HUDEP-2 (cell line): ENCODE measurements around the gene MPLKIP.
"Not testable (repeated sequence)": the region's sequence is repeated elsewhere in the genome, so short reads cannot be mapped to it uniquely, and the experiment has no call there.

Source experiments
- DNase-seq, 76 experiments: peaks; one replicate each; lab custom pipeline; 2025; ENCODE audit not compliant: unreplicated experiment in 76 of 76; lab: John Stamatoyannopoulos, UW

MPLKIP gene

DNA sequence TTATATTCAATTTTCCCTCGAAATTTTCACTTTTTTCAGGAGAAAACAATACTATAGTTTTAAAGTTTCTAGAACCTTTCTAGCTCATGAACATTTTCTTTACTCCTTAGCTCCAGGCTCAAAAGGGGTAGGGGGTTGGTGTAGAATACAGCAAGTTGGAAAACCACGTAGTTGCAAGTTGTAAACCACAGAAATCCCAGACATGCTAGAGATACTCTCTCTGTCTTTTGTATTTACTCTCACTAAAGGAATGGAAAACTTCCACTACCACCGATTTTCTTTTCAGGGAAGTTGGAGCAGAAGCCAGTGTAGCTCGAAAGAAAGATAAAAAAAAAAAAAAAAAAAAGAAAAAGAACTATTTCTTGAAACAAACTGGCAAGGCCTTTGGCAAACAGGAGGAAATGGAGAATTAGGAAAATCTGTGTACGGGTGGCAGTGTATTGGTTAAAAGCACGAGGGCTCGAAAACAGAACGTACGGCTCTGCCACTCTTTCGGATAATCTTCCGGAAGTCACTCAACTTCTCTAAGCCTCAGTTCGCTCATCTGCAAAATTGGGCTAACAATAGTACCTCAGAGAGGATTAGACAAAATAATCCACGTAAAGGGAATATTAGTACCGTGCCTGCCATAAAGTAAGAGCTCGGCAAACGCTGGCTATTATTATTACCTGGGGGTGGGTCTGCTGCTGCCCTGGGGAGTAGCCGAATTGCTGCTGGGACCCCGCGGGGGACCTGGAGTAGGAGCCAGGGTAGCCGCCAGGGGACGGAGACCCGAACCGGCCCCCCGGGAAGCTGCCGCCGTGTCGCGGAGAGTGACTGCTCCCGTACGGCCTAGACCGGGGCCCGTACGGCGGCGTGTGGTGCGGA, 628 bp downstream of the MPLKIP start:
- peak in 9 of 76 experiments; percentile 1 to 63 (median 30) for DNase-seq

DNA sequence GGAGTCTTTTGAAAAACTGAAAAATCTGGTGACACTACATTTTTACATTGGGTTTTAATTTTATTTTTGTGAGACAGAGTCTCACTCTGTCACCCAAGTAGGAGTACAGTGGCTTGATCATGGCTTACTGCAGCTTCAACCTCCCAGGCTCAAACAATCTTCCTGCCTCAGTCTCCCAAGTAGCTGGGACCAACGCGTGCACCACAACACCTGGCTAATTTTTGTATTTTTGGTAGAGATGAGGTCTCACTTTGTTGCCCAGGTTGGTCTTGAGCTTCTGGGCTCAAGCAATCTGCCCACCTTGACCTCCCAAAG, 11.5 kb downstream of the MPLKIP start:
- DNase-seq: no peak

DNA sequence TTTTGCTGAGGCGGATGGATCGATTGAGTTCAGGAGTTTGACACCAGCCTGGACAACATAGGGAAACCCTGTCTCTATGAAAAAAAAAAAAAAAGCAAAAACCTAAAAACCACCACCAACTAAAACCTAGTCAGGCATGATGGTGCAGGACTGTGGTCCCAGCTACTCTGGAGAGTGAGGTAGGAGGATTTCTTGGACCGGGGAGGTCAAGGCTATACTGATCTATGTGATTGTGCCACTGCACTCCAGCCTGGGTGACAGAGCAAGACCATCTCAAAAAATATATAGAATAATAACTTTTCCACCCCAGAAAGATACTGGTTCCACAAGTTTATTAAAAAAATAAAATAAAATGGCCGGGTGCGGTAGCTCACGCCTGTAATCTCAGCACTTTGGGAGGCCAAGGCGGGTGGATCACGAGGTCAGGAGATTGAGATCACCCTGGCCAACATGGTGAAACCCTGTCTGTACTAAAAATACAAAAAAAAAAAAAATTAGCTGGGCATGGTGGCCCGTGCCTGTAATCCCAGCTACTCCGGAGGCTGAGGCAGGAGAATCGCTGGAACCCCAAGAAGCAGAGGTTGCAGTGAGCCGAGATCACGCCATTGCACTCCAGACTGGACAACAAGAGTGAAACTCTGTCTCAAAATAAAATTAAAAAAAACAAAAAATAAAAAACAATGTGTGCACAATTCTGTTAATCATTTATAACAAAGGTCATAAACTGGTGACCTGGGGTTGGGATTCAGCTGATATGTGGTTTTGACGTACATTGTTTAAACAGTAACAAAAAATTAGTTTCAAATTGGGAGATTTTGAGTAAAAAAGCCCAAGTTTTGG, 12.1 kb downstream of the MPLKIP start:
- DNase-seq: not testable (repeated sequence)

DNA sequence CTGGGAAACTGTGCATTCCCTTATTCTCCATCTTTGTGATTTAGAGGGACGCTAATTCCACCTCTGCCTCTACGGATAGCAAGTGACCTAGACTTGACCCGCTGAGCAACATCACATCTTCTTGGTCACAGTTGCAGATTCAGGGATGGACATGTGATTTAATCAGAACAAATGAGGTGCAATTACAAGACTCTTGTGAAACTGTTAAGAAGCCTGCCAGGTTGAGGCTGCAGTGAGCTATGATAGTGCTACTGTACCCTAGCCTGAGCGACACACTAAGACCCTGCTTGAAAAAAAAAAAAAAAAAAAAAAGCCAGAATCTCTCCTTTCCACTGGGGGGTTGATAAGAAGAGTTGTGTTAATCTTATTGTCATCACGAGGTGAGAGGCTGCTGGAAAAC, 14.4 kb downstream of the MPLKIP start:
- no peak for DNase-seq

GRCh38 chr7:40118201-40118600, 16.2 kb downstream of the MPLKIP start:
- not testable (repeated sequence) for DNase-seq

DNA sequence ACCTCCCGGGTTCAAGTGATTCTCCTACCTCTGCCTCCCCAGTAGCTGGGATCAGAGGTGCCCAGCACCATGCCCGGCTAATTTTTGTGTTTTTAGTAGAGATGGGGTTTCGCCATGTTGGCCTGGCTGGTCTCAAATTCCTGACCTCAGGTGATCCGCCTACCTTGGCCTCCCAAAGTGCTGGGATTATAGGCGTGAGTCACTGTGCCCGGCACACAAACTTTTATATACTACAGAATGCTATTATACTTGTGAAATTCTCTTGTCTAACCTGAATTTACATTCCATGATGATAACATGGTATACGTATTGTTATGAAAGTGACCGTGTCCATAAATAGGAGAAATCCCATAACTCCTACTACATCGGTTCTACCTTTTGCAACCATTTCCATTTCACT, 17.2 kb downstream of the MPLKIP start:
- DNase-seq: not testable (repeated sequence)

DNA sequence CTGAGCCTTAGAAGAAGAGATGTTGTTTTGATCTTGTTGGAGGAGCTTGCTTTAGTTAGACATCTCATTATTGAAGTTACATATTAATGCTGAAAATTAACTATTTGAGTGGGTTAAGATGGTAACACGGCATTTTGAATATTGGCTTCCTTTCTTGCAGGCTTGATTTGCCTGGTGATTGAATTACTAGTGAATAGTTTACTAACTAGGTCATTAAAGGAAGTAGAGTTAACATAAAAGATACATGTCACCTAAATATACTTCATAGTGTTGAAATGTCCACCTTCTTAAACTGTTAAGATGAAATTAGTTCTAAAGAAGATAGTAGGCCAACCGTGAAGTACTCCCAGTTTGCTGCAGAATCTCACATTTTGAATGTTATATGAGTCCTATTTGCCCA, 18.5 kb downstream of the MPLKIP start:
- no peak for DNase-seq

DNA sequence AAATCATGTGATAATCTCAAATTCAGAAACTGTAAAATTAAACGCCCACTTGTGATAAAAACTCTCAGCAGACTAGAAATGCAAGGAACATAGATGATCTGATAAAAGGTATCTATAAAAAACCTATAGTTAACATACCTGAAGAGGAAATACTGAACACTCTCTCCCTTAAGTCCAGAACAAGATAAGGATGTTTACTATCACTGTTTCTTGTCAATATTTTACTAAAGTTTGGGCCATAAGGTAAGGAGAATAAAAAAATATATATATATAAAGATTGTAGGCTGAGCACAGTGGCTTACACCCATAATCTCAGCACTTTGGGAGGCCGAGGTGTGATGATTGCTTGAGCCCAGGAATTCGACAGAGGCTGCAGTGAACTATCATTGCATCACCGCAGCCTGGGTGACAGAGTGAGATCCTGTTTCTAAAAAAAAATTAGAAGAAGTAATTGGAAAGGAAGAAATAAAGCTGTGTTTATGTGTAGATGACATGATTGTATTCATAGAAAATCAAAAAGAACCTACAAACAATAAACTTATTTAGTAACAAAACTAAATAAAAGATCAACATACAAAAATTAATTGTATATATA, 28.4 kb downstream of the MPLKIP start:
- DNase-seq: no peak

- no peak for DNase-seq
Measured at GRCh38 chr7:40102897-40103296, 31.5 kb downstream of the MPLKIP start.

DNA sequence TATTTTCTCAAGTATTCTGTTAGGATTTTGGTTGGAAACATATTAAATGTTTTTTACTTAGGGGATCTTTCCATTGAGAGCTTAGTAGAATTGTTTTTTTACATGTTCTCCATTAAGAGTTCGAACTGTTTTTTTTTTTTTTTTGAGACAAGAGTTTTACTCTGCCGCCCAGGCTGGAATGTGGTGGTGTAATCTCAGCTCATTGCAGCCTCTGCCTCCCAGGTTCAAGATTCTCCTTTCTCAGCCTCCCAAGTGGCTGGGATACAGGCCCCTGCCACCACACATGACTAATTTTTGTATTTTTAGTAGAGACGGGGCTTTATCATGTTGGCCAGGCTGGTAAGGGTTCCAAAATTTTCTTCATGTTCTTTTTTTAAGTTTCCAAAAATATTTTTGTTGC, 33.2 kb downstream of the MPLKIP start:
- DNase-seq: no peak

DNA sequence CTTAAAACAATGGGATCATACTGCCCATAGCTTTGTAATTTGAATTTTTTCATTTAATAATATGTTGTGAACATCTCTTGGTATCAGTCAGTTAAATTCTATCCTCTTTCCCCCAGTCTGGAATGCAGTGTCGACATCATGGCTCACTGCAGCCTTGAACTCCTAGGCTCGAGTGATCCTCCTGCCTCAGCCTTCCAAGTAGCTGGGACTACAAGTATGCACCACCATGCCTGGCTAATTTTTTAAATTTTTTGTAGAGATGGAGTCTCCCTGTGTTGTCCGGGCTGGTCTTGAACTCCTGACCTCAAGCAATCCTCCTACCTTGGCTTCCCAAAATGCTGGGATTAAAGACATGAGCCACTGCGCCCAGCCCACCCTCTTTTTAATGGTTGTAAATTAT, 34.6 kb downstream of the MPLKIP start:
- no peak for DNase-seq

GRCh38 chr7:40098810-40099209, 35.6 kb downstream of the MPLKIP start:
- DNase-seq: no peak

GRCh38 chr7:40097728-40098127, 36.7 kb downstream of the MPLKIP start:
- no peak for DNase-seq

DNA sequence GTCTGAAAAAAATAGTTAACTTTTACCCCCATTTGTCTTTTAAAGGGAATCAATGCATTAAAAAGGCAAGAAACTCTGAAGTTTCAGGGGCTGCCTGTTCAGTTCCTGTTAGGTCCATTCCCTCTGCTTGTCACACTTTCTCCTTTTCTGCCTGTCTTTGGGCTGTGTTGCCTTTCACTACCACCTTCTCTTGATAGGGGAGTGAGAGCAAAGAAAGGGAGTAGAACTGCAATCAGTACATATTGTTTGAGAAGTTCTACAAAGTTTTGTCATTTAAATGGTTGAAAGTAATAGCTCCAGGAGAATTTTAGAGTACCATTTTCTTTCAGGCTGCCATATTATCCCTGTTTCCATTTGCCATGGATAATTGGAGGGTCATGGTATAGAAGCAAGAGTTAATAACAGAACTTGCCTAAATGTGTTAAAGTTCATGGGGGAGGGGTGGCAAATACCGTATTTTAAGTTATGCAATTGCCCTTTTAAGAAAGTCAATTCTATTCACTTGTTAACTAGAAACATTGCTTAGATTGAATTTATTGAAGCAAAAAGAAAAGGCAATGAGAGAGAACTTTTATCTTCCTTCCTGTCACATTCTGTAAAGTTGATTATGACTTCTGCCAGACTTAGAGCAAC, 38.6 kb downstream of the MPLKIP start:
- no peak for DNase-seq

DNA sequence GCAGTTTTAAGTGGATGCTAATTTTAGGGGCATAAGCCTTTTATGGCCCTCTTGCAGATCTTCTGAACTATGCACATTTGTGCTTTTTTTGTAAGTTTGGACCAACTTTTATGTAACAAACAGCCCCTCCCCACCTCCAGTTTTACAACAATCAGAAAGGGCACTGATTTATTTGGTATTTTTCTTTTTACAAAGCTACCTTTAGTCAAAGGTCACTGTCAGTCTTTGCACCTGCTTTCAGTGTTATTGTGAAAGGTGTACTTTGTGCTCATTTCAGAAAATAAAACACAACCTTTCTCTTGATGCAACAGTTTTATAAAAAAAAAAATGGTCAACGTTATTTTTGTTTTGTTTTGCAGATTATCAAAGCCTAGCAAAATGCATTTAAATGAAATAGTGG, 39.2 kb downstream of the MPLKIP start:
- DNase-seq: no peak

DNA sequence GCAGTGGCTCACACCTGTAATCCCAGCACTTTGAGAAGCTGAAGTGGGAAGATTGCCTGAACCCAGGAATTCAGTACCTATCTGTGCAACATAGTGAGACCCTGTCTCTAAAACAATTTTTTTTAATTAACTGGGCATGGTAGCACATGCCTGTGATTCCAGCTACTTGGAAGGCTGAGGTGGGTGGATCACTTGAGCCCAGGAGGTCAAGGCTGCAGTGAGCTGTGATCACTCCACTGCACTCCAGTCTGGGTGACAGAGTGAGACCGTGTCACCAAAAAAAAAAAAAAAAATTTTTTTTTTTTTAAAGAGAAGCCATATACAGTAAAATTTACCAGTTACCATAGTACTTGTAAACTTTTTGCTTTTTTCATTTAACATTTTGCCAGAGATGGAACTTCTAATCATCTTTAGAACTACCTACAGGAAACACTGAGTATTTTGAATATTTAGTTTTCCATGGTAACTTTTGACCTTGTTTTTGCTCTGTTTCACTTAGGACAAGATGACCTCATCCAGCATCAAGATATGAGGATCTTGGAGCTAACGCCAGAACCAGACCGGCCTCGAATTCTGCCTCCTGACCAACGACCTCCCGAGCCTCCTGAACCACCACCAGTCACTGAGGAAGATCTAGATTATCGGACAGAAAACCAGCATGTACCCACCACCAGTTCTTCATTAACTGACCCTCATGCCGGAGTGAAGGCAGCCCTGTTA, 40.6 kb downstream of the MPLKIP start:
- DNase-seq: no peak

DNA sequence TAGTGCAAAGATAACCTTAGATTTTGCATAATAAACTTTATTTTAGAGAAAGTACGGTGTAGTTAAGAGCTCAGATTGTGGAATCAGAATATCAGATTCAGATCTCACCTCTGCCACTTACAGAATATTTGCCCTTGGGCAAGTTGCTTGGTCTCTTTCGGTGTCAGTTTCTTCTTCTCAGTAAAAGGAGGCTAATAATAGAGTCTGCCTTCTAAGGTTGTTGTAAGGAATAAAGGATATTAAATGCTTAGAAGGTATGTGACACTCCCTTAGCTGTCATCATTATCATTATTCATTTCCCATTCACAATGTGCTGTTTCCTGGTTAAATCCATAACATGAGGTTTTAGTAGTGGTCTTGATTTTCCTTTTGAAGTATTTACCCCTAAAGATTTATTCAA, 42.2 kb downstream of the MPLKIP start:
- no peak for DNase-seq

GRCh38 chr7:40077849-40078248, 56.6 kb downstream of the MPLKIP start:
- no peak for DNase-seq
